ENCODE data around the gene DYNLT2. TPM values are rescaled to one million over a fixed set of nuclear protein-coding genes. Genes with fewer than 3 reads are reported as not detected.
"Not testable (repeated sequence)": the region's sequence is repeated elsewhere in the genome, so short reads cannot be mapped to it uniquely, and the experiment has no call there.

Gene DYNLT2
- total and polyA plus RNA-seq, 2 experiments from 2014 or later: 0.51 to 1.5 TPM

DNA sequence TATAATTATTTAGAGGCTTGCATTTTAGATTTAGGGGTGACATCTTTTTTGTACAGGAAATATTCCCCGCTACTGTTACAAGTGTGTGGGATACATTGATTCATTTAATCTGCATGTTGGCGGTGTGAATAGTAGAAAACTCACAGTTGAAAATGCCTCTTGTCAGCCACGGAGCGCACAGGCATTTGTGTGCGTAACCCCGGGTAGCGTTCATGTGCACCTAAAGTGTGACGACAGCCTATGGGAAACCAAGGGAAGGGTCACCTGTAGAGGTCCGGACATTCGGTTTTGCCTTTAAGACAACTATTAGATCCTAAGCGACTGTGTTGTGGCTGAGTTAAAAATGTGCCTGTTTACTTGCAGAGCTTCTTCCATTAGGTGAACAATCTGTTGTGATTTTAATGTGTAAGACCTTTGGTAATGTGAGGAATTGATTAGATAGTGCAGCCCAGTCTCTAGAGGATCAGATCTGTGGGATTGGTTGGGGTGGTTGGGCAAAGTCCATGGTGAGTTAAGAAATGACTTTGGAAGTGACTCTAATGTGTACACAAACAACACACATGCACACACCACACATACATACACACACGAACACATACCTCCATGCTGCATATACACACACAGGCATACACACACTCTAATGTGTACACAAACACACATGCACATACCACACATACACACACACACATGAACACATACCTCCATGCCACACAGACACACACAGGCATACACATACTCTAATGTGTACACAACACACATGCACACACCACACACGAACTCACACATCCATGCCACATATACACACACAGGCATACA is 15.8 kb upstream of the DYNLT2 start:
- H3K36me3 ChIP-seq (ENCODE audit: low read depth): peaks cover 19% of the 10 kb centered on the region

DNA sequence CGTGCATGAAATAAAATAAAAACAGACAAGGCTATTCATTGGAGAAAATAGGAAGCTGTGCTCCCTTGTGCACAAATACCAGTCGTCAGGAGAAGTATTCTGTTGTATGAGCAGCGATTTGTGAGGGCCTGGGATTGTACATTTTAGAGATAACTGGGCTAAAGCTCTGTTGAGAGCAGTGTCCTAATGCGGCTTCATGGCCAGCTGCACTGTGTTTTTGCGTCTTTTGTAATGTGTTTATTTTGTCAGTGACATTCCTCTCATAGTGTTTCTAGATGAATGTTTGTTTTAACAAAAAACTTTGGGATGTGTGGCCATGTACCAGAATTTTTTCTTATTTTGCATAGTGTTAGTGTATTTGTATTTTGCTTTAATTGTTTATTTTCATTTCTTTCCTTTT is 14.9 kb upstream of the DYNLT2 start:
- no peak for DNase-seq
- Histone ChIP-seq H3K27me3 (replicated peaks; ENCODE audit: insufficient read depth) (no peaks in the 10 kb centered on the region), H3F3A (ENCODE audit: insufficient read depth) (no peaks in the 10 kb centered on the region), H3K4me1 (ENCODE audit: insufficient read depth) (no peaks in the 10 kb centered on the region), H3K79me2 (ENCODE audit: insufficient read depth) (no peaks in the 10 kb centered on the region), H3K9ac (no peak overlapping the region), H3K9me3 (ENCODE audit: low read depth) (no peaks in the 10 kb centered on the region), H3K4me3 (no peak overlapping the region), H3K9me2 (ENCODE audit: insufficient read depth) (no peaks in the 10 kb centered on the region), H3K4me2 (ENCODE audit: unreplicated experiment) (no peak overlapping the region), H3K27ac (no peak overlapping the region), H4K20me1 (ENCODE audit: insufficient read depth) (no peaks in the 10 kb centered on the region), H3K36me3 (ENCODE audit: low read depth) (peaks cover 19% of the 10 kb centered on the region), H2AFZ (no peak overlapping the region)
- 87 to 93% methylated on average over 5 of the region's 5 CpGs for WGBS, 2 experiments (ENCODE audit: low coverage in 1 of 2, low lambda C conversion rate in 2 of 2, missing lambda C conversion rate in 2 of 2)
- TF ChIP-seq EZH2 (IDR thresholded peaks at IDR 0.05; ENCODE audit: insufficient read depth, poor library complexity, severe bottlenecking) (no peak), EZH2phosphoT487 (IDR thresholded peaks at IDR 0.05; ENCODE audit: insufficient read depth, low read depth) (no peak)
- in situ Hi-C loops (cut with MboI): no loop called here

More for the DNA sequence above, 15.8 kb upstream of the DYNLT2 start:
- H3K27ac ChIP-seq: no peak overlapping the region
- TF ChIP-seq EZH2phosphoT487 (IDR thresholded peaks at IDR 0.05; ENCODE audit: insufficient read depth, low read depth) (no peak), EZH2 (IDR thresholded peaks at IDR 0.05; ENCODE audit: insufficient read depth, poor library complexity, severe bottlenecking) (no peak)
- 97 to 99% methylated on average over 13 of the region's 13 CpGs for WGBS, 2 experiments (ENCODE audit: low coverage in 1 of 2, low lambda C conversion rate in 2 of 2, missing lambda C conversion rate in 2 of 2)
- no peaks in the 10 kb centered on the region for H3K79me2 ChIP-seq (ENCODE audit: insufficient read depth)
- H3F3A ChIP-seq (ENCODE audit: insufficient read depth): no peaks in the 10 kb centered on the region
- H2AFZ ChIP-seq: no peak overlapping the region
- no peaks in the 10 kb centered on the region for H3K4me1 ChIP-seq (ENCODE audit: insufficient read depth)
- no peak overlapping the region for H3K4me3 ChIP-seq
- no peak overlapping the region for H3K4me2 ChIP-seq (ENCODE audit: unreplicated experiment)
- H3K9ac ChIP-seq: no peak overlapping the region
- in situ Hi-C loops (cut with MboI): no loop called here
- no peak for DNase-seq
- H3K9me2 ChIP-seq (ENCODE audit: insufficient read depth): no peaks in the 10 kb centered on the region
- no peaks in the 10 kb centered on the region for H3K27me3 ChIP-seq (replicated peaks; ENCODE audit: insufficient read depth)
- no peaks in the 10 kb centered on the region for H4K20me1 ChIP-seq (ENCODE audit: insufficient read depth)
- H3K9me3 ChIP-seq (ENCODE audit: low read depth): no peaks in the 10 kb centered on the region

DNA sequence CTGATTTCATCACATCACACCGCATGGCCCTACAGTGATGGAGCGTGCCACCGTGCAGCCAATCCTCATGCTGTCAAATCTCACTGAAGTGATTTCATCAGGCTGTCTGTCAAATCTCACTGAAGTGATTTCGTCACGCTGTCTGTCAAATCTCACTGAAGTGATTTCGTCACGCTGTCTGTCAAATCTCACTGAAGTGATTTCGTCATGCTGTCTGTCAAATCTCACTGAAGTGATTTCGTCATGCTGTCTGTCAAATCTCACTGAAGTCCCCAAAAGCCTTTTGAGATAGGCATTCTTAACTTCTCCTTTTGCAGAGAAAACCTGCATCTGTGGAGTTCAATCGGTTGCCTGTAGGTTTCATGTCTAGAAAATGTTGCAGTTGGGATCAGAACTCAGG is 14.4 kb upstream of the DYNLT2 start:
- peaks cover 19% of the 10 kb centered on the region for H3K36me3 ChIP-seq (ENCODE audit: low read depth)
- DNase-seq; H3F3A ChIP-seq (ENCODE audit: insufficient read depth); H3K9me3 ChIP-seq (ENCODE audit: low read depth); H2AFZ ChIP-seq; H3K79me2 ChIP-seq (ENCODE audit: insufficient read depth); H3K9ac ChIP-seq; H3K27ac ChIP-seq; H3K9me2 ChIP-seq (ENCODE audit: insufficient read depth); H3K27me3 ChIP-seq (replicated peaks; ENCODE audit: insufficient read depth); H3K4me2 ChIP-seq (ENCODE audit: unreplicated experiment); in situ Hi-C loops (cut with MboI); H3K4me1 ChIP-seq (ENCODE audit: insufficient read depth); H3K4me3 ChIP-seq; H4K20me1 ChIP-seq (ENCODE audit: insufficient read depth): not testable (repeated sequence)
- 92 to 93% methylated on average over 10 of the region's 10 CpGs for WGBS, 2 experiments (ENCODE audit: low coverage in 1 of 2, low lambda C conversion rate in 2 of 2, missing lambda C conversion rate in 2 of 2)

- Histone ChIP-seq H3K9ac (no peak overlapping the region), H3K4me3 (no peak overlapping the region), H3K4me1 (ENCODE audit: insufficient read depth) (no peaks in the 10 kb centered on the region), H2AFZ (no peak overlapping the region), H3K79me2 (ENCODE audit: insufficient read depth) (no peaks in the 10 kb centered on the region), H3K27me3 (replicated peaks; ENCODE audit: insufficient read depth) (no peaks in the 10 kb centered on the region), H3K9me2 (ENCODE audit: insufficient read depth) (no peaks in the 10 kb centered on the region), H3K36me3 (ENCODE audit: low read depth) (peaks cover 17% of the 10 kb centered on the region; the same call in 1 of the 2 replicates), H3F3A (ENCODE audit: insufficient read depth) (no peaks in the 10 kb centered on the region), H3K4me2 (ENCODE audit: unreplicated experiment) (no peak overlapping the region), H3K9me3 (ENCODE audit: low read depth) (no peaks in the 10 kb centered on the region), H3K27ac (no peak overlapping the region), H4K20me1 (ENCODE audit: insufficient read depth) (no peaks in the 10 kb centered on the region)
- TF ChIP-seq EZH2 (IDR thresholded peaks at IDR 0.05; ENCODE audit: insufficient read depth, poor library complexity, severe bottlenecking): no peak
- no peak for TF ChIP-seq EZH2phosphoT487 (IDR thresholded peaks at IDR 0.05; ENCODE audit: insufficient read depth, low read depth)
- DNase-seq: no peak
- in situ Hi-C loops (cut with MboI): no loop called here
- WGBS, 2 experiments (ENCODE audit: low coverage in 1 of 2, low lambda C conversion rate in 2 of 2, missing lambda C conversion rate in 2 of 2): 80 to 82% methylated on average over 10 of the region's 10 CpGs
These were observed 12.5 kb upstream of the DYNLT2 start for GRCh38 chr6:169763881-169764280.

Measured in GM23248 (cell line).